SU-DHL-6 (cell line): ENCODE results near the gene AMELX.

ENCODE experiments used
- H2AFZ ChIP-seq: fragments of 200-600 bp; sonication (generic); 2 replicates; pipeline ENCODE4 v1.6.1; 2014; ENCODE audit warnings: low read depth, mild to moderate bottlenecking, moderate library complexity, mixed read lengths, antibody characterized with exemption, low read length; ENCODE audit not compliant: severe bottlenecking
- H3F3A ChIP-seq: fragments of 200-600 bp; shearing (Covaris generic); 2 replicates; pipeline ENCODE4 v1.6.0; 2016; ENCODE audit warnings: antibody characterized with exemption, mild to moderate bottlenecking; ENCODE audit not compliant: insufficient read depth
- H3K27ac ChIP-seq: fragments of 200-600 bp; sonication (generic); 2 replicates; pipeline ENCODE4 v1.5.1; 2016; ENCODE audit warnings: low read depth, mild to moderate bottlenecking, low read length, moderate library complexity, mixed read lengths
- H3K27me3 ChIP-seq: fragments of 200-600 bp; sonication (generic), shearing (Covaris generic); 2 replicates; pipeline ENCODE4 v1.6.0; 2014; ENCODE audit warnings: mild to moderate bottlenecking, low read length
- H3K36me3 ChIP-seq: fragments of 200-600 bp; sonication (generic); 2 replicates; pipeline ENCODE4 v1.6.1; 2014; ENCODE audit warnings: mild to moderate bottlenecking, low read length, mixed read lengths
- H3K4me2 ChIP-seq: fragments of 300-600, 200-600 bp; shearing (Covaris generic), sonication (generic); 2 replicates; pipeline ENCODE4 v1.6.0; 2014; ENCODE audit warnings: low read length, low read depth, mild to moderate bottlenecking; ENCODE audit not compliant: poor library complexity, severe bottlenecking
- H3K4me3 ChIP-seq: fragments of 200-600 bp; sonication (generic); 2 replicates; pipeline ENCODE4 v1.5.1; 2014; ENCODE audit warnings: antibody characterized with exemption, low read length, mild to moderate bottlenecking, mixed read lengths; ENCODE audit not compliant: insufficient read depth, poor library complexity, severe bottlenecking
- H3K79me2 ChIP-seq: fragments of 200-600 bp; sonication (generic); 2 replicates; pipeline ENCODE4 v1.6.1; 2014; ENCODE audit warnings: mild to moderate bottlenecking, low read length, moderate library complexity; ENCODE audit not compliant: insufficient read depth
- H3K9ac ChIP-seq: fragments of 200-600 bp; sonication (generic); 2 replicates; pipeline ENCODE4 v1.7.0; 2014; ENCODE audit warnings: mild to moderate bottlenecking, low read length
- H3K9me2 ChIP-seq: fragments of 200-600 bp; sonication (generic); replicated peaks from 2 replicates; pipeline ENCODE4 v1.6.1; 2014; ENCODE audit warnings: low read length; ENCODE audit not compliant: insufficient read depth
- H3K9me3 ChIP-seq: fragments of 200-600 bp; sonication (generic); 2 replicates; pipeline ENCODE4 v1.6.1; 2014; ENCODE audit warnings: low read length, mixed read lengths; ENCODE audit not compliant: insufficient read depth
- H4K20me1 ChIP-seq: fragments of 200-600 bp; sonication (generic); 2 replicates; pipeline ENCODE4 v1.6.1; 2014; ENCODE audit warnings: low read depth, mild to moderate bottlenecking, antibody characterized with exemption, low read length, moderate library complexity, mixed read lengths
- CTCF ChIP-seq: fragments of 200-600 bp; sonication (generic); IDR thresholded peaks from one replicate; pipeline ENCODE4 v1.5.1; 2017; ENCODE audit warnings: antibody characterized with exemption, mild to moderate bottlenecking, low read length, moderate library complexity; ENCODE audit not compliant: insufficient read depth, poor library complexity, severe bottlenecking
- EZH2phosphoT487 ChIP-seq: fragments of 200-600 bp; sonication (generic), shearing (Covaris generic); conservative IDR thresholded peaks from 2 replicates; pipeline ENCODE4 v1.6.1; 2018; ENCODE audit warnings: mild to moderate bottlenecking, antibody characterized with exemption, low read length, moderate library complexity, mixed read lengths

AMELX gene

GRCh38 chrX:11273544-11273943 is 19.7 kb upstream of the AMELX start:
- Histone ChIP-seq H3K9me3 (no peaks in the 10 kb centered on the region), H3K36me3 (no peaks in the 10 kb centered on the region), H2AFZ (no peak overlapping the region), H3K27ac (no peak overlapping the region), H3K27me3 (no peaks in the 10 kb centered on the region), H3K79me2 (no peaks in the 10 kb centered on the region), H4K20me1 (no peaks in the 10 kb centered on the region), H3K9ac (no peak overlapping the region), H3F3A (no peaks in the 10 kb centered on the region), H3K9me2 (no peaks in the 10 kb centered on the region), H3K4me3 (no peak overlapping the region), H3K4me2 (no peak overlapping the region)
- no peak for TF ChIP-seq CTCF
- TF ChIP-seq EZH2phosphoT487: no peak

GRCh38 chrX:11282043-11282442 is 11.2 kb upstream of the AMELX start:
- H3K9me2 ChIP-seq: no peaks in the 10 kb centered on the region
- H3F3A ChIP-seq: no peaks in the 10 kb centered on the region
- H3K4me2 ChIP-seq: no peak overlapping the region
- H3K9ac ChIP-seq: no peak overlapping the region
- no peak overlapping the region for H3K4me3 ChIP-seq
- H3K27ac ChIP-seq: no peak overlapping the region
- H3K79me2 ChIP-seq: no peaks in the 10 kb centered on the region
- TF ChIP-seq CTCF (no peak), EZH2phosphoT487 (no peak)
- H2AFZ ChIP-seq: no peak overlapping the region
- H4K20me1 ChIP-seq: no peaks in the 10 kb centered on the region
- no peaks in the 10 kb centered on the region for H3K27me3 ChIP-seq
- H3K36me3 ChIP-seq: no peaks in the 10 kb centered on the region
- H3K9me3 ChIP-seq: no peaks in the 10 kb centered on the region

- TF ChIP-seq CTCF: no peak
- no peak for TF ChIP-seq EZH2phosphoT487
- Histone ChIP-seq H4K20me1 (no peaks in the 10 kb centered on the region), H3K4me2 (no peak overlapping the region), H3K9me2 (no peaks in the 10 kb centered on the region), H3K9me3 (no peaks in the 10 kb centered on the region), H2AFZ (no peak overlapping the region), H3K4me3 (no peak overlapping the region), H3F3A (no peaks in the 10 kb centered on the region), H3K9ac (no peak overlapping the region), H3K36me3 (no peaks in the 10 kb centered on the region), H3K79me2 (no peaks in the 10 kb centered on the region), H3K27me3 (no peaks in the 10 kb centered on the region), H3K27ac (no peak overlapping the region)
Measured at GRCh38 chrX:11285651-11286050, 7.6 kb upstream of the AMELX start.

GRCh38 chrX:11287505-11287904 is 5.7 kb upstream of the AMELX start:
- TF ChIP-seq CTCF: no peak
- no peak for TF ChIP-seq EZH2phosphoT487
- H3K4me2 ChIP-seq: no peak overlapping the region

More at GRCh38 chrX:11287505-11287904, 5.7 kb upstream of the AMELX start:
- no peak overlapping the region for H2AFZ ChIP-seq
- no peaks in the 10 kb centered on the region for H3K9me3 ChIP-seq
- H3K36me3 ChIP-seq: no peaks in the 10 kb centered on the region
- H3K27me3 ChIP-seq: no peaks in the 10 kb centered on the region
- no peak overlapping the region for H3K9ac ChIP-seq
- no peaks in the 10 kb centered on the region for H3K9me2 ChIP-seq
- no peak overlapping the region for H3K4me3 ChIP-seq
- H3K27ac ChIP-seq: no peak overlapping the region
- H3F3A ChIP-seq: no peaks in the 10 kb centered on the region
- H4K20me1 ChIP-seq: no peaks in the 10 kb centered on the region
- no peaks in the 10 kb centered on the region for H3K79me2 ChIP-seq
